A673 (cell line): ENCODE data around the gene TNS3.

Source experiments
- CTCF ChIP-seq: fragments of 300-800, 200-600 bp; sonication (generic); conservative IDR thresholded peaks from 2 replicates; pipeline ENCODE4 v1.5.1; 2017; ENCODE audit warnings: low read depth, mild to moderate bottlenecking, antibody characterized with exemption, low read length, moderate library complexity, mixed read lengths
- EZH2 ChIP-seq: fragments of 200-600 bp; sonication (generic); IDR thresholded peaks from 2 replicates; pipeline ENCODE4 v1.6.1; 2017; ENCODE audit warnings: borderline replicate concordance, low read depth, mild to moderate bottlenecking, mixed read lengths, antibody characterized with exemption, low read length; ENCODE audit not compliant: poor library complexity, severe bottlenecking

DNA sequence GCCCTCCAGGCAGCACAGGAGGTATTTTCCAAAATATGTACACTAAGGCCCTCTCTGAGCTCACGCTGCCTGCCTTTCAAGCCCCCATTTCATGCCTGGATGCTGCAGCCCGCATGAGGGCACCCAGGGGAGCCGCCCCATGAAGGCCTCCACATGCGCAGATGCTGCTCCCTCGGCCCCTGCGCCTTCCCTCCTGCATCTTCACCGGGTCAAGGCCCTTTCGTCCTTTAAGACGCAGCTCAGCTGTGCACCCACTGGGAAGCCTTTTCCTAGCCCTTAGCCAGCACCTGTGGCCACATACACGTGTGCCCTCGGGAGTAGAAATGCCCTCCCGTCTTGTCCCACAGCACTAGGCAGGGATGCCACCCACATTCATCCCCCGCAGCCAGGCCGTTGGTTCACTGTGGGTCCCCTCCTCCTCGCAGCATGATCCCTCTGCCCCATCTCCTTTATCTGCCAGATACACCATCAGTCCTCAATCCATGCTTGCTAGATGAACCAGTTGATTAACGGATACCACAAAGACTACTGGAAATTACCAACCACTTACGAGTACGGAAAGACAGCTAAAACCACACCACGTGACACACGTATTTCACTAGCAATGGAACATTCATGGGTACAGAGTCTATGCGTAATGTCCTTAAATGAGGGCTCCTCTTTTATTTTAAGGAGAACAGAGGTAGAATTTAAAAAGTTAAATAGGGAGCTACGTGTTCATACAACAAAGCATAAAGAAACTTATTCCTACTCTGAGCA is 278.0 kb downstream of the TNS3 start:
- no peak for TF ChIP-seq CTCF
- TF ChIP-seq EZH2: no peak
